Embryonic facial prominence (tissue), 1 donor: Measurements from ENCODE around the gene ORMDL3.
"Not testable (repeated sequence)": the region's sequence is repeated elsewhere in the genome, so short reads cannot be mapped to it uniquely, and the experiment has no call there.

Experiments
- DNase-seq: peaks from one replicate; pipeline ENCODE4 v3.0.0-alpha.2; 2016; ENCODE audit errors: extremely low spot score

Gene ORMDL3

GRCh38 chr17:39949028-39949427 lies 21.6 kb upstream of the ORMDL3 start:
- DNase-seq, result no peak

GRCh38 chr17:39948489-39948828 lies 21.1 kb upstream of the ORMDL3 start:
- not testable (repeated sequence) for DNase-seq

DNA sequence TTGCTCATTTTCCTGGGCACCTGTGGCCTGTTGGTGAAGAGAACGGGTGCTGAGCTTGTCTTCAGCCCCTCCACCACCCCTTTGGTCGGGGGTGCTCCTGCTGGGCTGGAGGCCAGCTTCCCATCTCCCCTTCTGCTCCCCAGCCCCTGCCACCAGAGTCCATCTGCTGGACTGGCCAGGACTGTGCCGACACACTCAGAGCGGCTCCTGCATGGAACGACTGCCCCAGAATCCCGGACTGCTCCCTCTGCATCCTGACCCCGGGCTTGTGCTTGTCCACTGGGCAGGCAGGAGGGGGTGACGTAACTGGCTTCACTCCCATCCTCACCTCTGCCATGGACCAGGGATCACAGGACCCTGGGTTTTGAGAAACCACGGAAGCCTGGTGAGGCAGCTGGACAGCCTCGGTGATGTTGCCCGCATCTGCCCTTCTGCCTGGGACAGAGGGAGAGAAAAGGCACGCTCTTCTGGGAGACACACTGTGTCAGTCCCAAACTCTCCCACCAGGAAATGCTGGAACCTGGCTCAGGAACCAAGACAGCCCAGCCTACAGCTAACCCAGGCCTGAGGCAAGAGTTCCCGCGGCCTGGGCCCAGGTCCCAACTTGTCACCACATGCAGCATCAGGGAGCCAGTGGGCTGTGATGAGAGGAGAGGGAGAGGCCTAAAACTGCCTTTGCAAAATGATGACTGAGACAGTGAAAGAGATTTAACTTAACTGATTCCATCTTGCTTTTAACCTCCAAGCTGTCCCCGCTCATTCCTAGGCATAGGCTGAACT lies 19.3 kb upstream of the ORMDL3 start:
- DNase-seq, result no peak

- DNase-seq, result no peak
Observed at GRCh38 chr17:39944393-39944711, 17.0 kb upstream of the ORMDL3 start.

- no peak for DNase-seq
Observed at GRCh38 chr17:39943702-39944392, 16.4 kb upstream of the ORMDL3 start.

DNA sequence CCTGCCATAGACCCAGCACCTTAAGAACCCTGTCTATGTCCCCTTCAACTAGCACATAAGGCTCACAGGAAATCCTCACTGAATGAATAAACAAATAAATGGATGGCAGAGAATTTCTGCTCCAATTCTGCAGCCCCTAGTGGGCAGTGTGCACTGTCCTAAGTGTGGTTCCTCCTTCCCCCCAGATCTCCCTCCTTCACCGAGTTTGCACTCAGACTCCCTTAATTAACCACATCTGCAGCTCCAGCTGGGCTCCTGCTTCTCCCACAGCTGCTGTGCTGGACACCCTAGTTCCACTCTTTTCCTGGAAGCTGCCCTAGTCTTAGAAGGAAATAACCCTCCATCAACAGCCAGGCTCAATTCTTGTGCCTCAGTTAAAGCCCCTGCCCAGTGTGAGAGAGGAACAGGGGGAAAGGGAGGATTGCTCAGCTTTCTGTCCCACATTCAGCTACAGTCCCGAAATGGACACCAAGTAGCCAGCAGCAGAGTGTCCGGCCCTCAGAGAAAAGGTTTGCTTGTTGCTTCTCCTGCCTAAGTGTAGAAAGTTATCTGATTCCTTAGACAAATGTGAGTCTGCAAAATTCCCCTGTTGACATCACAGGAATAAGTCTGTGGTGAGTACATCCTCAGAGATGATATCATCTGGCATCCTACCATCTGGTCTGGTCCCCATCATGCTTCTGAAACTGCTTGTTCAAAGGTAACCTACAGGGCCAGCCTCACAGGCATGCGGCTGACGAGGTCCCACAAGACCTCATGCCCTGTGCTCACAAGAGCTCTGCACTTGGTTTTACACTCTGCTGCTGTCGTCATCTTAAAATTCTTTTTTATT lies 12.4 kb upstream of the ORMDL3 start:
- no peak for DNase-seq

DNA sequence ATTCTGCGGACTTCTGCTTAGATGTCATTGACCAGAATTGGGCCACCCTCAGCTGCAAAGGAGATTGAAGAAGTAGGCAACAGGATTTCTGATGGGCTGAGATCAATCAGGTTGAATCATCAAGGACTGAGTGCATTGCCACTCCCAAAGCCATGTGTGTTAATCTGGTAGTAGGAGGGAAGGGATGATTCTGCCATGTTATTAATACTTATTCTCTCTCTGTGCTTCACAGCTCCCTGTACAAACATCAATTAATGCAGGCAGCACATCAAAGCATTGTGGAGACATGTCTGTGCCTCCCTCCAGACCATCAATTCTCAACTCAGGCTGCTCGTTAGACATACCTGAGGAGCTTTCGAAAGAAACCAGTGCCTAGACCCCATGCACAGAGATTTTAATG lies 11.7 kb upstream of the ORMDL3 start:
- DNase-seq, result no peak

DNA sequence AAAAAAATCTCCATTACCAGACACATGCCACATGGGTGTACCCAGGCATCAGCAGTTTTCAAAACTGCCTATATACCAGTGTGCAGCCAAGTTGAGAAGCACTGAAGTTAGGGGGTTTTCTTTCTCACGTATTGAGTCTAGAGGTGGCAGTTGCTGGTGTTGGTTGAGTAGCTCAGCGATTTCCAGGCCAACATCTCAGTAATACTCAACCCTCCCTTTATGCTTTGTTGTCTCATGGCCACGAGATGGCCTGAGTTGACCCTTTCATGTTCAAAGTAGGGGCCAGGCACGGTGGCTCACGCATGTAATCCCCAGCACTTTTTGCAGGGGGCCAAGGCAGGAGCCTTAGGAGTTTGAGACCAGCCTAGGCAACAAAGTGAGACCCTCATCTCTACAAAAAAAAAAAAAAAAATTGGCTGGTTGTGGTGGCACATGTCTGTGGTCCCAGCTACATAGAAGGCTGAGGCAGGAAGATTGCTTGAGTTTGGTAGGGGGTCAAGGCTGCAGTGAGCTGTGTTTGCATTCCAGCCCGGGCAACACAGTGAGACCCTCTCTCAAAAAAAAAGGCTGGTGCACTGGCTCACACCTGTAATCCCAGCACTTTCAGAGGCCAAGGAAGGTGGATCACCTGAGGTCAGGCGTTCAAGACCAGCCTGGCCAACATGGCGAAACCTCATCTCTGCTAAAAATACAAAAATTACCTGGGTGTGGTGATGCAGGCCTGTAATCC lies 10.9 kb upstream of the ORMDL3 start:
- no peak for DNase-seq

DNA sequence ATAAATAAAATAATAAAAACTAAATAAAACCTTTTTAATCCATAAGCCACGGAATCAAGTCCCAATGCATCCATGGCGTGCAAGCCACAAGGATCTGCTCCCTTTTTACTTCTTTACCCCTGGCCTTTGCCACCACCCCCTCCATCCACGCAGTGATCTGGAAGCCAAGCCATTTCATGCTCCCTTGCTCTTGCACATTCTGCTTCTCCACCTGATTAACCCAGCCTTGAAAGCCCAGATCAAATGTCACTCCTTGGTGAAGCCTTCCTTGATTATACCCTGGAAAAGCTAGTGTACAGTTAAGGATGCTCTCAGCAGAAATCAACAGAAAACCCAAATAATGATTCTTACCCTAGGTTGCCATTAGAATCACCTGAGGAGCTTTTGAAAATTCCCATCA lies 10.0 kb upstream of the ORMDL3 start:
- no peak for DNase-seq

GRCh38 chr17:39935909-39936308 lies 8.5 kb upstream of the ORMDL3 start:
- no peak for DNase-seq

DNA sequence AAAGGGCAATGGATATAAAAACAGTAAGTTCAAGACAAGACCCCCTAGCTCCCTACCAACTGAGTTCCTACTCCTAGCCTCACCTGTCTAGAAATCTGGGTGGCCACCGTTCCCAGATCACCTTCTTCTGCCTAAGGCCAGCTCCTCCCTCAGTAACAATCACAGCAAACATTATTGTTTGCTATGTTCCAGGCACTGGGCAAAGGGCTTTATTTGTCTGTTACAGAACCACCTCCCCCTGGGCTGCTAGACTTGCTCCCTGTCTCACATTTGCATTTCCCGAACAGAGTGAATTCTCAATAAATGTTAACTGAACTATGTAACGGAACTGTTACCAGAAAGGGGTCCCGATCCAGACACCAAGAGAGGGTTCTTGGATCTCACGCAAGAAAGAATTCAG lies 6.9 kb upstream of the ORMDL3 start:
- no peak for DNase-seq

DNA sequence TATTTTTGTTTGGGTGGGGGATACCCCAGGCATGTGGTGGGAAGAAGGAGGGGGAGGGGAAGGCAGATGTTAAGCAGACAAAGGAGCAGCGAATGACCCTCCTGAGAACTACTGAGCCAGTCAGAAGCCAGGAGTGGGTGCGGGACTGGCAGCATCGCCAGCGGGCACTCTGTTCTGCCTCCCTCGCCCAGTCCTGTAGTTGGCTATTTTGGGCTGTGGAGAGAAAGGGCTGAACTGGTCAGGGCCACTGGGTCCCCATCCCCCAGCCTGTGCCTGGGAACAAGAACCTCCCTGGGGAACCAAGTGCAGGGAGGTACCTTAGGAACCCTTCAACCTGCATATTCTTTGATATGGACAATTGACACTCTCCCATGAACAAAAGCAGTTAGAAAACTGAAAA lies 6.5 kb upstream of the ORMDL3 start:
- no peak for DNase-seq

DNA sequence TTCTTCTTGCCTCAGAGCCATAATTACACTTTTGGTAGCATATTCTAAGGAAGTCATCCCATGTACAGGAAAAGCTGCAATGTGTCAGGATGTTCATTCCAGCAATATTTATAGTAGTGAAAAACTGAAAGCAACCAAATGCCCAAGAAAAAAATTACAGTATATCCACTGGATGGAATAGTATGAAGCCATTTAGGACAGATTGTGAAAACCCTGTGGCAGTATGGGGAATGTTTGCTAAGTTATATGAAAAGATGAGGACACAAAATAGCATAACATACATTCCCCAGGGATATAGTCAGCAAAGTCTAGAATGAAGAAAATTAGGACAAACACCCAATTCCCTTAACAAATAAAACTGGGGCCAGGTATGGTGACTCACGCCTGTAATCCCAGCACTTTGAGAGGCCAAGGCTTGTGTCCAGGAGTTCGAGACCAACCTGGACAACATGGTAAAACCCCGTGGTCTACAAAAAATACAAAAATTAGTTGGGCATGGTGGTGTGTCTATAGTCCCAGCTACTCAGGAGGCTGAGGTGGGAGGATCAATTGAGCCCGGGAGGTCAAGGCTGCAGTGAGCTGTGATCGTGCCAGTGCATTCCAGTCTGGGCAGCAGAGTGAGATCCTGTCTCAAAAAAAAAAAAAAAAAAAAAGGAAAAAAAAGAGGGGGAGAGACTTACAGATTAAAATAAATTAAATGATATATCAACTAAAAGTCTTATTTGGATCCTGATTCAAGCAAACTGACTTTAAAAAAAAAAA lies 2.4 kb upstream of the ORMDL3 start:
- no peak for DNase-seq

- DNase-seq, result no peak
Observed at GRCh38 chr17:39928858-39929645, 1.7 kb upstream of the ORMDL3 start.

DNA sequence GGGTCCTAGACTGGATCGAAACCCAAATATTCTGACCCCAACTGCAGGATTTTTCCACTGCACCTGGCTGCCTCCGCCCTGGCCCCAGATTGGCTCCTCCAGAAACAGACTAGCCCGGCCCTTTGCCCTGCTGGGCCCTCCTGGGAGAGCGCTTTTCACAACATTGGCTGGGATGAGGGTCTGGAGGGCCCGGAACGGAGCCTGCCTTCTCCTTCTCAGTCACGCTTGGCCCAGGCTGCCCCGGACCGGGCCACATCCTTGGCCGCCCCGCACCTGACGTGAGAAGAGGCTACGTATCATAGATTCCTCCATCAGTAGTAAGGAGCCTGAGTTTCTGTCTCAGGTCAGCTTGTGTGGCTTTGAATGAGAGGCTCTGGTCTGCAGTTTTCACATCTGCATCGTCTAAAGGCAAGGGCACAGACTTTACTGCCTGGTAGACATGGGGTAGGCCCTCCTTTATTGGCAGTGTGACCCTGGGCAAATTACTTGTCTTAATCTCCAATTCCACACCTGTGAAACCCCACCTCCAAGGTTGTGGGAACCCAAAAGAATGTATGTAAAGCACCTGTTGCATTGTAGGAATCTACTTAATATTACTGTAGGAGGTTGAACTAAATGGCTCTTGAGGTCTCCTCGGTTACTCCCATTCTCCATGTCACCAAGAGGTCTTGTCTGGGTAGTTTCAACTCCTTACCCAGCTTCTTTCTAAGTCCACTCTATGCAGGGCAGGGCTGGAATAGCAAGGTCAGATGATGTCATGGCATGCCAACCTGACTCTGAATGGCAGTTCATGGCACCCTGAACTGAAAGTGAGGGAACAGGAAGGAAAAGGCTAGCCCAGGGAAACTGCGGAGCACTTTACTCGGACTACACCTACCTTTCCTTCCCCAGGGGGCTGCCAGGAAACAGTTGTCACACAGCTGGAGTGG lies 792 bp upstream of the ORMDL3 start:
- no peak for DNase-seq

DNA sequence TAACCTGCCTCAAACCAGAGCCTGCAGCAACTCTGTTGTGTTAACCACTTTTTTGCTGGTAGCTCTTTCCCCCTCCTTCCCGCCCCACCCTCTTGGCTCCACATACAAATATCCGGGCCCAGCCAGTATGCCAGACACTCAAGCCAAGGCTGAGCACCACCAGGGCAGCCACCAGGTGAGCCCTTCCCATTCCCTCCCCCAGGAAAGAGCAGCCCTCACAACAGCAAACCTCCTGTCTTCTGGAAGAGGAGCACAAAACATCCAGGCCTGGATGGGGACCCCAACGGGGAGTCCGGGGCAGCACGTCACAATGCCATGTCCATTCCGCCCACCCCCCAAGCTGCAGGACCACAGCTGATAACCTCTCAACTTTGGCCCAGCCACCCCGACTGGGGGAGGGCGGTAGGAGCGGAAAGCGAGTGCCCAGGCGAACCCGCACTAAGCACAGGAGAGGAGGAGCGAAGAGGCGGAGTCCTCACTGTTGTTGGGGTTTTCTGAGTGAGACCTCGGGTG lies 757 bp downstream of the ORMDL3 start:
- DNase-seq, result no peak

GRCh38 chr17:39926135-39926587 lies 1.2 kb downstream of the ORMDL3 start:
- no peak for DNase-seq

GRCh38 chr17:39925282-39926134 lies 1.9 kb downstream of the ORMDL3 start:
- no peak for DNase-seq
